GM21360 (cell line): ENCODE data around the gene CAV3.

Source experiments
- ATAC-seq: cut with Tn5 transposase; IDR thresholded peaks from one replicate; pipeline ENCODE4 v1.9.1; 2021; ENCODE audit warnings: mild to moderate bottlenecking, moderate library complexity; ENCODE audit not compliant: unreplicated experiment

CAV3 gene

DNA sequence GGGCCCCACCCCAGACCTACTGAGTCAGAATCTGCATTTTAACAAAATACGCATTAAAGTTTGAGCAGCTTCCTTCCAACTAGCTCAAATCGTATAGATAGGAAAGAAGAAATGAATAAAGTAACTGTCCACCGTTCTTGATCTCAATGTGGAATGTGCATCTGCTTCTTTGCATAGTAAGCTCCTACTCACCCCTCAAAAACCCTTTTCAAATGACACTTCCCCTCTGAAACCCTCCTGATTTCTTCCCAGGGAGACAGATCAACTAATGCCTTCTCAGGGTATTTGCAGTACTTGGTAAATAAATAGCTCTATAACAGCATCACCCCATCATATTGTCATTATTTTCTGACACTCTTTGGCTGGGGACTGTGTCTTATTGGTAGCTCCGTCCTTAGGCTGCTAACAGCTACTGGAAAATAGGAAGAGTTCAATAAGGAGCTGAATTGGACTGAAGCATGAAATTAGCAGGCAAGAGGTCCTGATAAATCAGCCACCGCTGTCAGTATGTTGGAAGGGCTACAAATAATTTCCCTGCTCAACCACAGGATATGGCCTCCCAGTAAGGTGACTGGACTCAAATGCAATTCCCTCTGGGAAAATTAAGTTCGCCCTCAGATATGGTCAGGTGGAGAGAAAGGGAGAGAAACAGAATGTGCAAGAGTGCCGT is 25.6 kb downstream of the CAV3 start:
- no peak for ATAC-seq

DNA sequence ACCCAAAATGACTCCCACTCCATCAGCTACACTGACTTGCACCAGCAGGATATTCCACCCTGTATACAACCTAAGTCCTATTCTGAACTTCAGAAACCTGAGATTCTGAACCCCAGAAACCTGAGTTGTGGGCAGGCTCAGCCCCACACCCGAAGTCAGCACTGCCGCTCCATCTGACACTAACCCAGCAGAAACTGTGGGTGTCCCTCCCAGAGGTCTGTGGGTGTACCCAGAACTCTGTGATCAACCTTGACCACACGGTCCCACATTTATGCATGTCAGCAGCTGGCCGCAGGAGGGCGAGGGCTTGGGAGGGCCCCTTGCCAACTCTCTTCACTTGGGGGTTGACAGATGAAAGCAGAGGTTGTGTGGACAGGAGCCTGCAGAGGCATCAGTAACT is 26.5 kb downstream of the CAV3 start:
- ATAC-seq = no peak

DNA sequence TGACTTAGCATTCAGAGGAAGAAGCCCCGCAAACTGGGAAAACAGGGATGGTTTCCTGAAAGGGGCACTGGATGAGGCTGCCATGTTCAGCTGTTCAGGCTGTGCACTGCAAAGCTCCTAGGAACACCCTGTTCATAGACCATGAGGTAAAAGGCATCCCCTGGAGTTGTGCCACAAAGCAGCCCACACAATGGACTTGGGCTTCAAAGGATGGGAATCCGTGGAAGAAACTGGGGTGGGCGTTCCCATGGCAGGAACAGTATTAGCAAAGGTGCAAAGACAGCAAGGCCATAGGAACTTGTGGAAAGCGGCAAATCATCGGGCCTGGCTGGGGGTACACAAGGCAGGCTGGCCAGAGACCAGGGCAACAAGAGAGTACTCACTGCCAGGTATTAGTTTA is 26.9 kb downstream of the CAV3 start:
- ATAC-seq = no peak

DNA sequence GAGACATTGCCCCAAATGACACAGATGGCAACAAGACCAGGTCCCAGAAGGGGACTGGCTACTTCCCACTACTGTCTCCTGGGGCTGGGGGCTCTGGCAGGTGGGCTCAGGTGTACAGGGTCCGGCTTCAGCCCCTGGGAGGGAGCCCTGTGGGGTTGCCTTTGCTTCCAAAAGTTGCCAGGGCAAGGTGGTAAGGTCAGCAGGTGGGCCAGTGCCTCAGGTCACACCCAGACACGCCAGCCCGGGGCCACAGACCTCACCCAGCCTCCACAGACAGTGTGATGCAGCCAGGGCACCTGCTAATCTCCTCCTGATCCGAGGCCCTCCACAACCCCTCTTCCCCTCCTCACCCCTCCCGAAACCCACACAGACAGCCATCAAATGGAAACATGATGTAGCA is 28.3 kb downstream of the CAV3 start:
- ATAC-seq = no peak

DNA sequence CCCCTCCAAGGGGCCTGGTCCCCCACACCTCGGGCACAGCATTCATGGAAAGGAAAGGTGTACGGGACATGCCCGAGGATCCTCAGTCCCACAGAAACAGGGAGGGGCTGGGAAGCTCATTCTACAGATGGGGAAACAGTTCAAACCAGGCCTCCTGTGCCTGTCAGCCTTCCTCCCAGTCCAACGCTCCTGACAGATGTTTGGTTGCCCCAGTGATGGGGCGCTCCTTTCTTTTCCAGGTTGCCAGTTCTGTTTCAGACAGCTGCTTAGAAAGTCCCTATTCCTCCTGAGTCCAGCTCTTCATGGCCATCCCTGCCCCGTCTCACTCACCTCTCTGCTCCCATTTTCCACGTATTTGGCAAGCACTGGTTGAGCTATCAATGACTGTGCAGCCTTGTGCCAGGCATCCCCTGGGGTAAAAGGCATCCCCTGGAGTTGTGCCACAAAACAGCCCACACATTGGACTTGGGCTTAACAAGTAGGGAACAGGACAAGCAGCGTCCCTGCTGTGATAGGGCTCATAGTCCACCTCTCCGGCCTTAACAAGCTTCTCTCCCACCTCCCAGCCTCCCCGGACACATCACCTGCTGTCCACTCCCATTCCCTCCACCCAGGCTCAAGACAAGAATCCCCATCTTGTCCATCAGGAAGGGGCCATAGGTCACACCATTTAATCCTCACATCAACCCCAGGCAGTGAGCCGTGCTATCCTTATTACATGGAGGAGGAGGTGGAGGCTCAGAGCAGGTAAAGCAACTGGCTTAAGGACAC is 29.2 kb downstream of the CAV3 start:
- no peak for ATAC-seq

DNA sequence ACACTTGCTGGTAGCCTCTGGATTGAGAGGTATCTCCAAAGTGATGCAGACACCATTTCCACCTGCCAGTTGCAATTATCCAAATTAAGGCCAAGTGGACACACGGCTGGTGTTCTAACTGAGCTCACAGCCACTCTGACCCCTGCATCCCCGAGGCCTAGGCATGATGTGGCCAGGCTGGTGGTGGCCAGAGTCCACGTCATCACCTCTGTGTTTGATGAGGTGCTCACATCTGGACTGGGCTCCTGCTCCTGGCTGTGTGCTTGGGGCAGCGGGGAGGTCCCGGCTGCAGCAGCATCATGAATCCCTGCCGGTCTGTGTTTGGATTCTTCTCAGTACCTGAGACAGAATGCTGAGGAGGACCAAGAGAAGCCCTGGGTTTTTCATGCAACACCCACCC is 30.9 kb downstream of the CAV3 start:
- ATAC-seq = no peak

DNA sequence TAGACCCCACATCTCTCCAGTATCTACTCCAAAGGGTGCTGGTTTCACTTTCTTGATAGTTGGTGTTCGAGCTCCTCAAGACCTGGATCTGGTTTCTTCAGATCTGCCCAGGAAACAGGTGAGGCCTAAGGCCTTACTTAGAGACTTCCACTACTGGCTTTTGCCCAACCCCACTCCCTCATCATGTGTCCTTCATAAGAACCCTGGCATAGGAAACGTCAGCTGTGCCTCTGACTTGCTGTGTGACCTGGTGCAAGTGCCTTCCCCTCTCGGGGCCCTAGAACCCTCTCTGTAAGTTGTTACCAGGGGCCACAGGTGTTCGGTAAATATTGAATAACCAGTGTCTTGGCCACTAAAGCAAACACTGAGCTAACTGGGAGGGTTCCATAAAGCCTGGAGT is 31.9 kb downstream of the CAV3 start:
- ATAC-seq = no peak

DNA sequence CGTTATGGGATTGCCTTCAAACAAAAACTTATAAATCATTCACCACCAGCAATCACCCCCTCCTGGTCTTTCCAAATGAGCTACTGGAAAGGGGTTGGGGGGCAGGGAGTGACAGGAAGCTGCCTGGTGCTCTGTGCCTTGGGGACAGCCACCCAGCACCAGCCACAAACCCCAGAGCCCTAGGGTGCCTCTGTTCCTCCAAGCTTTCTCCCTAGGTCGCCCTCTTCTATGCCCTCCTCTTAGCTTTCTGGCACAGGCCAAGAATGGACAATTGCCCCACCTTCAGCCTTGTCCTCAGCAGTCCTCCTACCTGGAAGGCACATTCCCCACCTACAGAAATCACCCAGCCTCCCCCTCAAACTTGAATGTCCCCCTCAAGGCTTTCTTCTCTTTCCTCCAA is 32.5 kb downstream of the CAV3 start:
- ATAC-seq = no peak

DNA sequence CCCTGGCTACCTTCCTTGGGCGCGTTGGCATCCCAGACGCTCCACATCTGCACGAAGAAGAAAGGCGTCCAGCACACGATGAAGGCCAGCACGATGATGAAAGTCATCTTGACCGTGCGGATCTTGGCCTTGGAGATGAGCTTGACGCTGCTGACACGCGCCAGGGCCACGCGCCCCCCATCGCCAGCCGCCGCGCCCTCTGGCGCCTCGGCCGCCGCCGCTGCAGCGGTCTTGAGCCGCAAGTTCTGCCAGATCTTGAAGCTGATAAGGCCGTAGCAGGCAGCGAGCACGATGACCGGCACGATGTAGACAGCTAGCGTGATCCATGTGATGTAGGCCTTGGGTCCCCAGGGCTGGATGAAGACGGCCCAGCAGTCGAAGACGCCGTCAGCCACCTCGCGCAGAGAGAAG is 33.7 kb downstream of the CAV3 start:
- no peak for ATAC-seq

DNA sequence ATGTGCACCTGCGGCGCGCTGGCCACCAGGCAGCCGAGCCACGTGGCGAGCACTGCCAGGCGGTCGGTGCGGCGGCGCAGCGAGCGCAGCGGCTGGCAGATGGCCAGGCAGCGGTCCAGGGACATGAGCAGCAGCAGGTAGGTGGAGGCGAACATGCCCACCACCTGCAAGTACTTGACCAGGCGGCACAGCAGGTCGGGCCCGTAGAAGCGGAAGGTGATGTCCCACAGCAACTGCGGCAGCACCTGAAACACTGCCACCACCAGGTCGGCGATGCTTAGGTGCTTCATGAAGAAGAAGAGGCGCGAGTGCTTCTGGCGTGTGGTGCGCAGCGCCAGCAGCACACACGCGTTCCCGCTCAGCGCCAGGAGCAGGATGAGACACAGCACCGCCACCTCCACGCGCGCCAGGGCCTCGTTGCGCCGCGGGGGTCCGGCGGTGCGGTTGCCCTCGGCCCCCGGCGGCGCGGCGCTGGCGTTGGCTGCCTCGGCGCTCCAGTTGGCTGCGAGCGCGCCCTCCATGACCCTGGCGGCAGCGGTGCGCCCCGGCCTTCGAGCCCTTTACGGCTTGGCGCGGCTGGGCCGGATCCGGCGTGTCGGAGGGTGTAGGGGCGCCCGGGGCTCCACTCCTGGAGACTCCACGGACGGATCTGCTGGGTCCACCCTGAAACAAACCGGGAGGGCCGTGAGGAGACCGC is 34.2 kb downstream of the CAV3 start:
- peak; percentile 43 for ATAC-seq

DNA sequence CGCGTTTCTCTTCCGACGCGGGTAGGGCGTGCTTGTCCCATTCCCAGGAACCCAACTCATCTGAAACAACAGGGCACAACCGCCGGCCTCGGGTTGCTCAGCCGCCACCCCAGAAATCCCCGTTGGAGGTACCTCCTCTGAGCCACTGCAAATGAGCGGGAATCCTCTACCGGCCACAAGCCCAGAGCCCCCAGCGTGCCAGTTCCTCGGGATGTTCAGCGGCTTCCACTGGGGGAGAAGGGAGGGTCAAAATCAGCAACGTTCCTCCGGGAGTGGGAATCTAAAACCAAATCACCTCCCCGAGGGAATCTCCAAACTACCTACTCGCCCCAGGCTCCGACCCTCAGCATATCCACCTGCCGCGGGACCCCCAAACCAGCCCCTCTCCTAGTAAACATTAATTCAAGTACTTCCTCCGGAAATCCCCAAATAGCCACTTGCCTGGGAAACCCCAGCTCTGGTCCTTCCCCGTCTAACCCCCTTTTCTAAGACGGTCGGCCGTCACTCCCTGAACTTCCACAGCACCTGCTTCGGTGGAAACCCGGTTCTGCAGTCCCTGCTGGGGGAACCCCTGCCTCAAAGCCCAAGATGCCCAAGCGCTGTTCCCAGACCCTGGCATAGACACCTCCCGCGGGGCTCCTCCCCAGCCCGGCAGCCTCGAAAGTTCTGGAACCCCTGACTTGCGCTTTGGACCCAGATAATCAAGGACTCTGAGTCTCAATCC is 34.9 kb downstream of the CAV3 start:
- peak; percentile 18 for ATAC-seq

DNA sequence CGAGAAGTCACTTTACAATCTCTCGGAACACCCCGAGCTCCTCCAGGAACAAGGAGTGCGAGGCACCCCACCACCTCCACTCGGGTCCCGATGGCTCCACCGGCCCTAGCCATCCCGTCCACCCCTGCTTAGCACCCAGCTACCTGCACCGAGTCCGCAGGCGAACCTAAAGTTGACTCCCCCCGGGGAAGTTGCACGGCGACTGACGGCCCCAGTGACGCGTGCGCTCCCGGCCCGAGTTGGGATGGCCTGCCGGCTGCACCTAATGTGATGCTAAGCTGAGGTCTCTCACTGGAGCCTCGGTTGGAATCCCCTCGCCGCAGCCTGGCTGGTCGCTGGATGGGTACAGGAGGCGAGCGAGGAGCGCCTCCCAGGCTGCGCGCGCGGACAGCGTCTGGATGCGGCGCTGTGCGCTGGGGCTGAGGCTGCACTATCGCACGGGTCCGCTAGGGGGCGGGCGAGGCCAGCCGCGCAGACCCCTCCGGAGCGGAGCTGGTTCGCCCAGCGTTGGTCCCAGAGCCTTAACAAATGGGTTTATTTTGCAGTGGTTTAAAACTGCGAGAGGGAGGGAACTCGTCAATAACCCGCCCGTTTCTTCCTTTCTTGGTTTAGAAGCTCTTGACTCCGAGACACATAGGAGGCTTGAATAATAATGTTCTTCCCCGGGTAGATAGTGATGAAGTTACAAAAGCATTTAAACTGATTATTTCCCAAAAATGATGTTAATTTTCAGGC is 35.7 kb downstream of the CAV3 start, which contains the start of gene OXTR:
TSS of gene OXTR (minus strand) at position 526 of the 735 bp plus-strand sequence. CDS start 1,426 bp downstream, outside the sequence.
- peak; percentile 89 for ATAC-seq

DNA sequence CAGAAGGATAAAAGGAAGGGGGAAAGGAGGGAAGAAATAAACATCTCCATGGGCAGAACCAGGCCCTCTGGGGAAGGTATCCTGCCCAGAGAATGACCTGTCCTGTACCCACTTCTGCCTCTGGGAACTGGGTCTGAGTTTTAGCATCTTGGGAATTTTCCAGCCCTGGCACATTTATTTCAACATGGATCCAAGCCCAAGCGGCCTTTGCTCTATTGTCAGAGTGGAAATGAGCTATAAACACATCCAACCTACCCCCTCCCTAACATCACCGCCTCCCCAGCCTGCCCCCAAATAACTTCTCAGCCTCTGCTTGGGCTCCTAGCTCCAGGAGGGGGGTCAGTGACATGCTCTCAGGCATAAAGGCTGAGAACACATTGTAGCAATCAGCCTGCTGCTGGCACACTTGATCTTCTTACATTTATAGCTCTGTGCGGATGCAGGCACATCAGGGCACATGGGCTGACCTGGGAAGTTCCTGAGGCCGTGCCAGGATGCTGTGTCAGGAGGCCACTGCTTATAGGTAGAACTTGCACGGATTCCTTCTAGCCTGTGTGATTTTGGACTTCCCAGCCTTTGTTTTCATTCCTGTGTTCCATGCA is 40.4 kb downstream of the CAV3 start:
- ATAC-seq = no peak

DNA sequence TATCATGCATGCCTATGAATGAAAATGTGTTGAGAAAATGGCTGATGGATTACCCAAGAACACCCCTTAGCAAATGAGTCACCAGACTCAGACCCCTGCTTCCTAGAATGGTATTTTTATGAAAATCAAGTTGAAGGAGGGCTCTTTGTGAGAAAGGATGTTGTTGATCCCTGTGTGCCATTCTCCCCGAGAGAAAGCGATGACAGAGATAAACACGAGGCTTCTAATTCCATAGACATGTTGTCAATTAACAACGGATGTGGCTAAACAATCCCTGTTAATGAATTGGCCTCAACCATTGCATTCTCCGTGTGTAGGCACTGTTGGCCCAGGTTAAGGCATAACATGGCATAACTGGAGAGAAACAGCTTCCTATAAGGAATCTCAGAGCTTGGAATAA is 41.6 kb downstream of the CAV3 start:
- no peak for ATAC-seq

DNA sequence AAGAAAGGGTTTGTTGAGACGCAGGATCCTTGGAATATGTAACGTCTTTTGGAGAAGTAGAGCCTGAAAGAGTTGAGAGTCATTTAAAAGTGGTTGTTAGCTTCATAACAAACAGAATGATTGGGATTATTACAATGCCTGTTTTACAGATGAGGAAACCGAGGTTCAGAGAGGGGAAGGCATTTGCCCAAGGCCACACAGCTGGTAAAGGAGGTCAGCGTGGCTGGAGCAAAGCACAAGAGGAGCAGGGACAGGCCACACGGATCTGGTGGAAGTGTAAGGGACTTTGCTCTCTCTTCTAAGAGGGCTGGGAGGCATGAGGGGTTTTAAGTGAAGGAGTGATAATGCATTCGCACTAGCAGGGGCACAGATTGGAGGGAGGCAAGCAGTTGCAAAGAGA is 42.0 kb downstream of the CAV3 start:
- no peak for ATAC-seq

DNA sequence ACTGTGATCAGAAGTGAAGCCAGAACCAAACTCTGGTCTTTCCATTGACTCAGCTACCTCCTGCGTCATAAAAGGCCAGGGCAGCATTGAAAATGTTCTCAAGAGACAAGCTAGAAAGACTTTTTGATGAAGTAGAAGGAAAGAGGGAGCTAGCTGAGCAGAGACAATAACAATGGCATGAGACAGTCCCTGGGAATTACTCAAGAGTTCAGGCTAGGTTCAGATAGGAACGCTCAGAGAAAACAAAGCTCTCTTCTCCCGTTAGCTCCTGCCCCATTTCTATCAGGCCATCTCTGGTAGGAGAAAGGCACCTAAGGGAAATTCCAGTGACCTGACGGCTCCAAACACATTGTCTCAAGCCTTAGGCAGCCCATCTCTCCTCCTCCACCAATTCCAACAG is 42.8 kb downstream of the CAV3 start:
- ATAC-seq = no peak

DNA sequence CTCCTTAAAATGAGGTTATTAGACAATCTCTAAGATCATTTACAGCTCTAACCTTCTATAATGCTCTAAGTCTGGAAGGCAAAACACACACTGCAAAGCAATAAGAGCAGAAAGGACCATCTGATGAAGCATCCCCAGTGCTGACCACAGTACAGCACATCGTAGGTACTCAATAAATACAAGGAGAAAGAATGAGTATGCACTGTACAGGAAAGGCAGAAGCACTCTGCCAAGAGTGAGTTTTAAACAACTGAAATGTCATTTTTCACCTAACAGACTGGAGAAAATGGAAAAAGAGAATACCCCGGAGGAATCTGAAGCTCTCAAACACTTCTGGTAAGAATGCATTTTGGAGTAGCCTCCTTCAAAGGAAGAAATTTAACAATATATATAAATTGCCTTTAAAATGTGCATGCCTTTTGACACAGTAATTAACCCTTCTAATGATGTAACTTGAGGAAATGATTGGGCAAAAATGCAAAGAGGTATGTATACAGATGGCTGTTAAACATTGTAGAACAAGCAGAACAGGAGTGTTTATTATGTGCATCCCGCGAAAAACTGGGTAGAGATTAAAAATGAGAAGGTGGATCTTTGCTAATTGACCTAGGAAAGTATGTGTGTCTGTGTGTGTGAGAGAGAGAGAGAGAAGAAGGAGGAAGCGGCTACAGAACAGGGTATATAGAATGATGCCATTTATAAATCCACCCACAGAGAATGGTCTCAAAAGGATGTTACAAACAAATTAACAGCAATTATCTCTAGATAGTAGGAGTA is 43.8 kb downstream of the CAV3 start:
- peak; percentile 53 for ATAC-seq

DNA sequence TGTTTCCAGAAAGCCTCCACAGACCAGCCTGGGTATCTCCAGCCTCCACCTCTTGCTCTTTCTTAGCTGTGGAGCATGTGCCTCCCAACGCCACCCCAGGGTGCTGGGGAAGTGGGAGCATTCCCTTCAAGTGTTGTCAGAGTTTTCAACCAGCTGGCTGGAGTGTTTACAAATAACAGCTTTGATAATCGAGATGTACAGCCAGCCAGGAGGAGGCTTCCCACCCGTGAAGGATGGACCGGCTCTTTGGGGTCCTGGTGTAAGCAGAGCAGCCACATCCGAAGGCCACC is 44.3 kb downstream of the CAV3 start:
- no peak for ATAC-seq

DNA sequence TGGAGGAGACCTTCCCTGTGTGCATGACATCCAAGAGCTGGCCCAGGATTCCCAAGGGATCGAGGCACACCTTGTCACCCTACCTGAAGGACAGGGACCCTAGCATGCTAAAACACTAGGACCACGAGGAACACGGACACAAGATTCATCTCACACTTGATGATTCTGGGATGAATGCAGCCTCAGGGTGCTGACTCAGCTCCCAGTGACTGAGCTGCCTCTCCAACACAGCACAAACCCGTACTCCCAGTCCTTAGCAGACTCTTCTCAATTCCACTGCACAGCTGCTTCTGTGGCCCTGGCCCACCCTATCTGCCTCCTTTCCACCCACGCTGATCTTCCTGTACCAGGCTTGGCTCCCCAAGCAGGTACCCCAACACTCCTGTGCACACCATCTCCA is 44.9 kb downstream of the CAV3 start:
- no peak for ATAC-seq

DNA sequence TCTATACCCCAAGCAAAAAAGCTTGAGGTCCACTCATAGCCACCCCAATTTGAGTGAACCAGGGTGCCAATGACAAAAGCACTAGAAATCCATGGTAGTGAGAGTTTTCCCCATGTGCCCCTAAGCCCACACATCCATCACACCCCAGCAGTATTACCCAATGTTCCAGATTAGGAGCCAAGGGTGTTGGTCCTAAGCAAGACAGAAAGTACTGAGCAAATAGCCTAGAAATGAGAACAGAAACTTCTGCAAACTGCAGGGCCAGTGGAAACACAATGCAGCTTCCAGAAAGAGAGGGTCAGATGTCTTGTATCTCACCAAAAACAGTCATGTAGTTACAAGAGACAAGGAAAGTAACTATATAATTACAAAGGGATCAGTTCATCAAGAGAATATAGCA is 46.7 kb downstream of the CAV3 start:
- ATAC-seq = no peak
